HG03432 (cell line): ENCODE results near the gene NEK4.
"Not testable (repeated sequence)": the region's sequence is repeated elsewhere in the genome, so short reads cannot be mapped to it uniquely, and the experiment has no call there.

Experiments used
- ATAC-seq: cut with Tn5 transposase; IDR thresholded peaks from one replicate; pipeline ENCODE4 v1.9.1; 2021; ENCODE audit warnings: mild to moderate bottlenecking, moderate library complexity; ENCODE audit not compliant: unreplicated experiment

The NEK4 gene

GRCh38 chr3:52678265-52679198 lies 92.2 kb downstream of the NEK4 start:
- no peak for ATAC-seq

- ATAC-seq, result not testable (repeated sequence)
Observed at GRCh38 chr3:52676201-52676600, 94.5 kb downstream of the NEK4 start.

- ATAC-seq, result no peak
Observed at GRCh38 chr3:52671676-52672075, 99.1 kb downstream of the NEK4 start.

- peak; percentile 89 for ATAC-seq
Observed at GRCh38 chr3:52670621-52671521, 99.9 kb downstream of the NEK4 start.

- no peak for ATAC-seq
Observed at GRCh38 chr3:52663098-52663497, 107.6 kb downstream of the NEK4 start.

- ATAC-seq, result no peak
Observed at GRCh38 chr3:52660046-52660445, 110.7 kb downstream of the NEK4 start.
